ENCODE data around the gene KRT86.

The KRT86 gene

DNA sequence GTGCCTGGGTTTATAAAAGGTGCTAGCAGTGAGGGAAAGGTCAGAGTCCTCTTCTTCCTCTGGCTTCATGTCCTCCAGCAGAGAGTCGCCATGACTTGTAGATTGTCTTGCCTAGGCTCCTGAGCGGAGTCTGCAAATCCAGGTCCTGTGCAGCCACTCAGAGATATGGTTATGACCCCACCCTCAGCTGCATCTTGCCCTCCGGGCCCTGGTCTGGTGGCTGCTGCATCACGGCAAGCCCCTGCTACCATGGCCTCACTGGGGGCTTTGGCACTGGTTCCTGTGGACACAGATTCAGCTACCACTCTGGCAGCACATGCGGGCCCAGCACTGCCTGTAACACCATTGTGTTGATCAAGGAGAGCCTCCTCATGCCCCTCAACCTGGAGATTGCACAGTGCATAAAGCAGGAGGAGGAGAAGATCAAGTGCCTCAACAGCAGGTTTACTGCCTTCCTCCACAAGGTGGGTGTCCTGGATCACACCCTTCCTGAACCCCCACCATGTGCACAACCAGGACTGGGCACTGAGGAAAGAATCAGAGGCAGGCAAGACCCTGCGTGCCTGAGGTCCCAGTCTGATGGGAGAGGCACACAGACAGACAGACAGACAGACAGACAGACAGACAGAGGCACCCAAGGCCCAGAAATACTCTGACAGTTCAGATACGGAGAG lies 10.5 kb upstream of the KRT86 start:
- DNase-seq: no peak
- in situ Hi-C loops (cut with MboI; ENCODE audit: low pct_unique_long_range_greater_than_20kb, low sequenced_read_pairs): no loop called here

GRCh38 chr12:52264435-52264825 lies 10.0 kb upstream of the KRT86 start:
- in situ Hi-C loops (cut with MboI; ENCODE audit: low pct_unique_long_range_greater_than_20kb, low sequenced_read_pairs): no loop called here
- DNase-seq: no peak

GRCh38 chr12:52266514-52266913 lies 7.9 kb upstream of the KRT86 start:
- no peak for DNase-seq
- in situ Hi-C loops (cut with MboI; ENCODE audit: low pct_unique_long_range_greater_than_20kb, low sequenced_read_pairs): no loop called here

DNA sequence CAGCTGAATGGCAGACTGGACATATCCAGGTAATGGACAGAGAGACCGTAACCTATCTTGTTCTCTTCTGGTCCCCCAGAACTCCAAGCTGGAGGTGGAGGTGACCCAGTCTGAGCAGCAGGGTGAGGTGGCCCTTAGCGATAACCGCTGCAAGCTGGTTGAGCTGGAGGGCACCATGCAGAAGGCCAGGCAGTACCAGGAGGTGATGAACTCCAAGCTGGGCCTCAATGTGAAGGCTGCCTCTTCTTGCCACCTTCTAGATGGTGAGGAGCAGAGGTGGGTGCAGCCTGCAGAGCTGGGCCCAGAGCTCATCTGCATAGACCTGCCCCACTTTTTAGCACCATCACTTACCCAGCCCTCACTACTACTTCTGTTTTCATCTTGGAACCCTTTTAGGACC lies 7.2 kb upstream of the KRT86 start:
- DNase-seq: no peak
- in situ Hi-C loops (cut with MboI; ENCODE audit: low pct_unique_long_range_greater_than_20kb, low sequenced_read_pairs): no loop called here

GRCh38 chr12:52267699-52268098 lies 6.7 kb upstream of the KRT86 start:
- DNase-seq: no peak
- in situ Hi-C loops (cut with MboI; ENCODE audit: low pct_unique_long_range_greater_than_20kb, low sequenced_read_pairs): no loop called here

DNA sequence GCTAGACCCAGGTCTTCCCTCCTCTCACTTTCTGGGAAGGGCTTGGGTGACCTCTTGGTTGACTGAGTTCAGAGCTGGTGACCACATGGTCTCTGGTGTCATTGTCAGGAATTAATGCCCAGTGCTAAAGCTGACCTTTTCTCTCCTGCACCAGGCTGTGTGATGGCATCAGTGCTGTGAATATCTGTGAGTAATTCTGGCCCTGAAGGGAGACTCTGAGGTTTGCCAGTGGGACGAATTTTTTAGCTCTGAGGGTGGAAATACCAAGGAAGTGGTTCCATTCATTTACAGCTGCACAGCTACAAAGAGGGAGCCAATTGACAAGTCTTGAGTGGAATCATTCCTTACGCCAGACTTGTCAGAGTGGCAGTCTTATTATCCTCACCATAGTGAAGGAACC lies 6.2 kb upstream of the KRT86 start:
- no peak for DNase-seq
- in situ Hi-C loops (cut with MboI; ENCODE audit: low pct_unique_long_range_greater_than_20kb, low sequenced_read_pairs): no loop called here

DNA sequence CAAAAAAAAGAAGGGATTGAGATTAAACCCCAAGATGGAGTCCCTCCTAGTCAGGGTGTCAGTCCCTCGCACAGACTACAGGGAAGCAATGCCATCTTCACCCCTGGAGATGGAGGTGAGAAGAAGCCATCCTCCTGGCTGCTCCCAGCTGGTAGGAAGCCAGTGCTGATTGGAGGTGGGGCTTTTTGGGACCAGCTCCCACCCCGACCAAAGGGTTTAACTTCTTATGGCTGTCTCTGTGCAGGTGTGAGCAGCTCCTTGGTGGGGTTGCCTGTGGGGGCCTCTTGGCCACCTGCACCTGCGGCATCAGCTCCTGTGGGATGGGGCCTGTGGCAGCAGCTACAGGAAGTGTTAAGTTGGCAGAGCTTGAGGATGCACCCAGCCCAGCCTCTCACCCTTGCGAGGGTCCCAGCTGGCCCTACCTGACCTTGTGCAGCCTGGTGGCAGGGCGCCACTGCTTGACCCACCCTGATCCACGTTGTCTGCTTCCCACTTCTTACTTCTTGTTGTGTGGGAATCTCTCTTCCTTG lies 3.8 kb upstream of the KRT86 start:
- DNase-seq: no peak
- in situ Hi-C loops (cut with MboI; ENCODE audit: low pct_unique_long_range_greater_than_20kb, low sequenced_read_pairs): no loop called here

- DNase-seq: no peak
- in situ Hi-C loops (cut with MboI; ENCODE audit: low pct_unique_long_range_greater_than_20kb, low sequenced_read_pairs): no loop called here
Measured at GRCh38 chr12:52271158-52271557, 3.3 kb upstream of the KRT86 start.

GRCh38 chr12:52275686-52276085 lies 1.2 kb downstream of the KRT86 start:
- no peak for DNase-seq
- in situ Hi-C loops (cut with MboI; ENCODE audit: low pct_unique_long_range_greater_than_20kb, low sequenced_read_pairs): no loop called here

- in situ Hi-C loops (cut with MboI; ENCODE audit: low pct_unique_long_range_greater_than_20kb, low sequenced_read_pairs): no loop called here
- DNase-seq: peak; percentile 15
Measured at GRCh38 chr12:52277486-52278245, 3.2 kb downstream of the KRT86 start.

DNA sequence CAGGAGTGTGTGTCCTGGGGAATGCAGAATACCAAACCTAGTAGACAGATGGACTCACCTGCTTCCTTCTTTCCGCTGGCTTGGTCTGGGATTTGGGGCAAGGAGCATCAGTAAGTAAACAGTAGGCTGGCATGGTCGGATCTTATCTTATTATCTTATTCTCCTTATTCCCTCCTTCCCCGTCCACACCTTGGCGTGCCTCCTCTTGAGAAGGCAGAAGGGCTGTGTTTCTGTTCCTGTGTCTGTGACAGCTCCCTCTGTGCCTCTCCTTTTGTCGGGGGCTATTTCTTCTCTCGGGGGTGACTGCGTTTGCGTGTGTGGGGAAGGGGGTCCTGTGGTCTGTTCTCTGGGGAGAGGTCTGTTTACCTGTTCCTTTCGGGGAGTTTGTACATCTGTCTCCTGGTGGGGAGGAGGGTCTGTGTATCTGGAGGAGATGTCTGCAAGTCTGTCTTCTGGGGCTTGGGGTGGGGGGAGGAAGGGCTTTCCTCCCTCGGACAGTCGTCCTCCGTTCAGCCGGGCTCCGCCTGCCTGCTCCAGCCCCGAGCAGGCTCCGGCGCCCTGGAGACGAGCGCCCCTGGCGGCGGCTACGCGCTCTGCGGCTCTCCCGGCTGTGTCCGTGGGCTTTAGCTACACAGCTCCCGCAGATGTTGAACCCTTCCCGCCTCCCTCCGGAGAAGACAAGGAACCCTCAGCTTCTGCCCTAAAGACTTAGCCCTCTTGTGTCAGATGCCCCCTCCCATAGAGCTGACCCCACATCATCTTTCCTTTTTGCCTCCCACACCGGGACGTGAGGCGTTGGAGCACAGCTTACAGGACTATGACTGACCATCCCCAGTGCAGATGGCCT lies 4.4 kb downstream of the KRT86 start:
- in situ Hi-C loops (cut with MboI; ENCODE audit: low pct_unique_long_range_greater_than_20kb, low sequenced_read_pairs): no loop called here
- peak; percentile 76 for DNase-seq

GRCh38 chr12:52279422-52280318 lies 5.2 kb downstream of the KRT86 start:
- DNase-seq: no peak
- in situ Hi-C loops (cut with MboI; ENCODE audit: low pct_unique_long_range_greater_than_20kb, low sequenced_read_pairs): no loop called here

- in situ Hi-C loops (cut with MboI; ENCODE audit: low pct_unique_long_range_greater_than_20kb, low sequenced_read_pairs): no loop called here
- no peak for DNase-seq
Measured at GRCh38 chr12:52280319-52280795, 5.9 kb downstream of the KRT86 start.

GRCh38 chr12:52280796-52281560 lies 6.5 kb downstream of the KRT86 start:
- in situ Hi-C loops (cut with MboI; ENCODE audit: low pct_unique_long_range_greater_than_20kb, low sequenced_read_pairs): no loop called here
- no peak for DNase-seq

DNA sequence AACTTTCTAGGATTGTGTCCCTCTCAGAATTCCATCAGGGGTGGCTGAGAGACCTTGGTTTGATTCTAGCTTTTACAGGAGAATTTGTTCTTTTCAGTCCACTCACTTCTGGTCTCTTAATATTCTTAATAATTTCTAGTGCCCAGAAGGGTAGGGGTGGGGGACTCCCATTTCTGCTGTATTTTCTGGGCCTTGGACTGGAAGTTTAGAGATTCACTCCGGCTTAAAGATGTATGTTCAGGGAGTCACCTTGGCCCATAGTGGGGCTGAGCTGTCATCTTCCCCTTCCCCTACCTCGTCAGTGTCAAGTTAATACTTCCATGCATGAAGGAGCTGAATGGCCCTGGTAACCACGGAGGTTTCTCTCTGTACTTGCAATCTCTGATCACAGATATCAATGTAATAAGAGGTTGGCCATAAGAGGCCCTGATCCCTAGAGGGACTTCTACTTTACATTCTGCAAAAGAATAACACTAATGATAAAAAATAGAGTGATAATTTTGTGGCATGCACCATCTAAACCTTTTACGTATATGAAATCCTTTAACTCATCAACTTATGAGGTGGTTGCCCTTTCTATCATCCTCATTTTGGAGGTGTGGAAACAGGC lies 10.2 kb downstream of the KRT86 start:
- no peak for DNase-seq
- in situ Hi-C loops (cut with MboI; ENCODE audit: low pct_unique_long_range_greater_than_20kb, low sequenced_read_pairs): no loop called here

GRCh38 chr12:52285172-52285745 lies 10.8 kb downstream of the KRT86 start:
- DNase-seq: no peak
- in situ Hi-C loops (cut with MboI; ENCODE audit: low pct_unique_long_range_greater_than_20kb, low sequenced_read_pairs): no loop called here

DNA sequence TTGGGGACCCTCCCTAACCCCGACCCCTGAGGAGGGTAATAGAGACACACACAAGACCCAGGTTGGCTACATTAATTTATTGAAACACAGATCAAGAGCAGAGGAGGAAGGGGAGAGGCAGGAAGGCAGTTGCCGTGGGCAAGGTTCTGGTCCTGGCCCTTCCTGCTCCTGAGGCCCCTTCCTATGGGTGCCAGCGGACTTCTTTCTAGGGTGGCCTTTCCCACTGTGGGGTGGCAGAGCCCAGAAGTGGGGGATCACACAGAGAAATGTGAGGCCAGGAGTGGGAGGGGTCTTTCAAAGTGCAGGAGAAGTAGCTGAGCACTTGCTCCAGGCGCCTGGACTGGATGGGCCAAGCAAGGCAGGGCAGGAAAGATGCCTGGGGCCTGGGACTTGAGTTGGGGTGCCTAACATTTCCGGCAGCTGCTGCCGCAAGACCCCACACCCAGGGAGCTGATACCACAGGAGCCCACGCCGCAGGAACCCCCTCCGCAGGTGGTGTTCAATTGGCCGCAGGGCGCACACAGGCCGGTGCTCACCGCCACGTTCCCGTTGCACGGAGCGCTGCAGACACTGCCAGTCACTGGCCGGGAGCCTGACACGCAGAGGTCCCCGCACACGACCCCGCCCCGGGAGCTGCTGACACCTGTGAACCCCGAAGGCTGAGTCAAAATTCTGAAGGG lies 11.5 kb downstream of the KRT86 start:
- no peak for DNase-seq
- in situ Hi-C loops (cut with MboI; ENCODE audit: low pct_unique_long_range_greater_than_20kb, low sequenced_read_pairs): no loop called here
